Measurements from ENCODE around the gene ENO3. TPM values are rescaled to one million over a fixed set of nuclear protein-coding genes. Genes with fewer than 3 reads are reported as not detected.

Gene ENO3
- total RNA-seq, 1 donor from 2014 or later: 9.8 TPM

GRCh38 chr17:4945176-4945943 lies 5.6 kb upstream of the ENO3 start:
- Mint-ChIP-seq H3K9me3 (ENCODE audit: low read depth) (no peaks in the 10 kb centered on the region), H3K27ac (ENCODE audit: unreplicated experiment) (peak overlapping the region; percentile 94), H3K27me3 (ENCODE audit: low read depth) (no peaks in the 10 kb centered on the region), H3K4me1 (ENCODE audit: low read depth) (peaks cover 65% of the 10 kb centered on the region), H3K36me3 (ENCODE audit: low read depth) (peaks cover 25% of the 10 kb centered on the region), H3K4me3 (ENCODE audit: unreplicated experiment) (peak overlapping the region; percentile 96)
- no peak for TF ChIP-seq CTCF (IDR thresholded peaks at IDR 0.05)
- DNase-seq (ENCODE audit: low spot score): no peak

- peak overlapping the region; percentile 96 for H3K4me3 Mint-ChIP-seq (ENCODE audit: unreplicated experiment)
- peak overlapping the region; percentile 94 for H3K27ac Mint-ChIP-seq (ENCODE audit: unreplicated experiment)
- H3K27me3 Mint-ChIP-seq (ENCODE audit: low read depth): no peaks in the 10 kb centered on the region
- TF ChIP-seq CTCF (IDR thresholded peaks at IDR 0.05): no peak
- no peaks in the 10 kb centered on the region for H3K9me3 Mint-ChIP-seq (ENCODE audit: low read depth)
- peaks cover 68% of the 10 kb centered on the region for H3K4me1 Mint-ChIP-seq (ENCODE audit: low read depth)
- H3K36me3 Mint-ChIP-seq (ENCODE audit: low read depth): peaks cover 25% of the 10 kb centered on the region
- DNase-seq (ENCODE audit: low spot score): no peak
Measured at GRCh38 chr17:4945944-4946280, 5.0 kb upstream of the ENO3 start.

GRCh38 chr17:4946312-4946976 lies 4.5 kb upstream of the ENO3 start:
- TF ChIP-seq CTCF (IDR thresholded peaks at IDR 0.05): no peak
- Mint-ChIP-seq H3K36me3 (ENCODE audit: low read depth) (peaks cover 25% of the 10 kb centered on the region), H3K4me1 (ENCODE audit: low read depth) (peaks cover 68% of the 10 kb centered on the region), H3K27me3 (ENCODE audit: low read depth) (no peaks in the 10 kb centered on the region), H3K27ac (ENCODE audit: unreplicated experiment) (peak overlapping the region; percentile 94), H3K9me3 (ENCODE audit: low read depth) (no peaks in the 10 kb centered on the region), H3K4me3 (ENCODE audit: unreplicated experiment) (peak overlapping the region; percentile 96)
- no peak for DNase-seq (ENCODE audit: low spot score)

GRCh38 chr17:4947010-4947410 lies 3.9 kb upstream of the ENO3 start:
- Mint-ChIP-seq H3K27ac (ENCODE audit: unreplicated experiment) (peak overlapping the region; percentile 94), H3K27me3 (ENCODE audit: low read depth) (no peaks in the 10 kb centered on the region), H3K4me1 (ENCODE audit: low read depth) (peaks cover 68% of the 10 kb centered on the region), H3K4me3 (ENCODE audit: unreplicated experiment) (peak overlapping the region; percentile 96), H3K9me3 (ENCODE audit: low read depth) (no peaks in the 10 kb centered on the region), H3K36me3 (ENCODE audit: low read depth) (peaks cover 23% of the 10 kb centered on the region)
- DNase-seq (ENCODE audit: low spot score): no peak
- no peak for TF ChIP-seq CTCF (IDR thresholded peaks at IDR 0.05)

GRCh38 chr17:4947411-4948165 lies 3.3 kb upstream of the ENO3 start:
- DNase-seq (ENCODE audit: low spot score): no peak
- Mint-ChIP-seq H3K4me1 (ENCODE audit: low read depth) (peaks cover 62% of the 10 kb centered on the region), H3K27me3 (ENCODE audit: low read depth) (no peaks in the 10 kb centered on the region), H3K9me3 (ENCODE audit: low read depth) (no peaks in the 10 kb centered on the region), H3K4me3 (ENCODE audit: unreplicated experiment) (peak overlapping the region; percentile 96), H3K27ac (ENCODE audit: unreplicated experiment) (peak overlapping the region; percentile 92), H3K36me3 (ENCODE audit: low read depth) (peaks cover 23% of the 10 kb centered on the region)
- TF ChIP-seq CTCF (IDR thresholded peaks at IDR 0.05): no peak
